Activated CD8-positive, alpha-beta memory T cell treated with anti-CD3 and anti-CD28 coated beads, Interleukin-2, amount 10 ng/mL, durations not matched to agents 7 days and 5 days (primary cell): Measurements from ENCODE around the gene COG4. TPM values are rescaled to one million over a fixed set of nuclear protein-coding genes. Genes with fewer than 3 reads are reported as not detected.

ENCODE experiments used
- total RNA-seq, 2 experiments: library from RNA; stranded (reverse); gene quantifications; one replicate each; pipeline ENCODE4 v1.2.3, GENCODE V29; 2021

COG4 gene
- total RNA-seq, 2 experiments from 2014 or later, result 67.3 to 72.5 TPM

Other genes with a start within 250 kb of the COG4 start
- 100 to 1,000 TPM; 117 to 147 TPM for gene AARS1, start 234.0 kb downstream of the COG4 start, total RNA-seq
- 10 to 100 TPM; 32.9 to 34.8 TPM for gene DDX19B, start 224.4 kb downstream of the COG4 start, total RNA-seq
- 10 to 100 TPM; 33.9 to 46.0 TPM for gene DDX19A, start 176.7 kb downstream of the COG4 start, total RNA-seq
- 10 to 100 TPM; 23.6 to 34.2 TPM for gene ST3GAL2, start 84.5 kb downstream of the COG4 start, total RNA-seq
- 10 to 100 TPM; 17.8 to 20.9 TPM for gene FCSK, start 69.0 kb downstream of the COG4 start, total RNA-seq
- gene SF3B3, start 262 bp upstream of the COG4 start, total RNA-seq, result 100 to 1,000 TPM; 407 to 541 TPM
- gene IL34, start 123.0 kb upstream of the COG4 start, total RNA-seq, result not detected
- 1 to 10 TPM; 1.4 to 1.7 TPM for gene MTSS2, start 162.5 kb upstream of the COG4 start, total RNA-seq